Measurements from ENCODE around the gene KCNE3.

KCNE3 gene

GRCh38 chr11:74466916-74467885, at the start of gene KCNE3:
KCNE3 (minus strand) TSS chr11:74467549; CDS start chr11:74457563, 9,986 bp downstream.
- DNase-seq (ENCODE audit: low spot score): no peak

- no peak for DNase-seq (ENCODE audit: low spot score)
These were observed 40.2 kb upstream of the KCNE3 start for GRCh38 chr11:74507582-74507981.

- no peak for DNase-seq (ENCODE audit: low spot score)
These were observed 39.5 kb upstream of the KCNE3 start for GRCh38 chr11:74506823-74507222.

- no peak for DNase-seq (ENCODE audit: low spot score)
These were observed 38.6 kb upstream of the KCNE3 start for GRCh38 chr11:74505911-74506310.

- DNase-seq (ENCODE audit: low spot score): no peak
These were observed 36.8 kb upstream of the KCNE3 start for GRCh38 chr11:74504100-74504691.

- DNase-seq (ENCODE audit: low spot score): no peak
These were observed 27.6 kb upstream of the KCNE3 start for GRCh38 chr11:74494916-74495315.

GRCh38 chr11:74493791-74494630, 26.7 kb upstream of the KCNE3 start:
- DNase-seq (ENCODE audit: low spot score): peak; percentile 35

- peak; percentile 90 for DNase-seq (ENCODE audit: low spot score)
These were observed 25.8 kb upstream of the KCNE3 start, which contains the start of gene LIPT2 for GRCh38 chr11:74492974-74493790. LIPT2 (minus strand) TSS chr11:74493724; CDS start chr11:74493703, 21 bp downstream.

GRCh38 chr11:74492084-74492483, 24.7 kb upstream of the KCNE3 start:
- DNase-seq (ENCODE audit: low spot score): no peak

GRCh38 chr11:74490941-74491340, 23.6 kb upstream of the KCNE3 start:
- DNase-seq (ENCODE audit: low spot score): no peak

- no peak for DNase-seq (ENCODE audit: low spot score)
These were observed 20.5 kb upstream of the KCNE3 start for GRCh38 chr11:74487875-74488274.

- DNase-seq (ENCODE audit: low spot score): no peak
These were observed 18.5 kb upstream of the KCNE3 start for GRCh38 chr11:74485868-74486267.

- no peak for DNase-seq (ENCODE audit: low spot score)
These were observed 13.5 kb upstream of the KCNE3 start for GRCh38 chr11:74480688-74481417.

GRCh38 chr11:74479732-74480123, 12.4 kb upstream of the KCNE3 start:
- DNase-seq (ENCODE audit: low spot score): no peak

GRCh38 chr11:74478877-74479731, 11.8 kb upstream of the KCNE3 start:
- DNase-seq (ENCODE audit: low spot score): no peak

- no peak for DNase-seq (ENCODE audit: low spot score)
These were observed 9.2 kb upstream of the KCNE3 start for GRCh38 chr11:74476536-74476935.

- DNase-seq (ENCODE audit: low spot score): no peak
These were observed 7.0 kb upstream of the KCNE3 start for GRCh38 chr11:74474316-74474715.

GRCh38 chr11:74473382-74474173, 6.2 kb upstream of the KCNE3 start:
- no peak for DNase-seq (ENCODE audit: low spot score)

All from hepatic stellate cell (primary cell).